ENCODE data around the gene ARPC1A. TPM values are rescaled to one million over a fixed set of nuclear protein-coding genes. Genes with fewer than 3 reads are reported as not detected.
A peak's percentile ranks its signal among the peaks of the same experiment; 100 is the strongest.

The ARPC1A gene
- total RNA-seq, 2 experiments from 2014 or later: 71.8 to 108 TPM

GRCh38 chr7:99373091-99374066 is 47.7 kb downstream of the ARPC1A start:
- peak overlapping the region; percentile 90 for H3K4me3 ChIP-seq (ENCODE audit: low read depth, low read length, poor library complexity, severe bottlenecking)
- H3K4me2 ChIP-seq (ENCODE audit: low read length): peak overlapping the region; percentile 74
- ChIA-PET POLR2A (interaction anchor here (0.5 to 0.6 kb wide), 4 partner anchors 60 to 1015 kb away, joined by 3 to 4 read pairs (median 3); no protein-coding TSS in a partner anchor), CTCF (ENCODE audit: unreplicated experiment) (no interaction called here)
- H3K9me3 ChIP-seq (ENCODE audit: low read length): no peaks in the 10 kb centered on the region; the same call in 1 of the 2 replicates
- no peak overlapping the region for H3K27ac ChIP-seq (ENCODE audit: low read depth, low read length, poor library complexity, severe bottlenecking)
- TF ChIP-seq EZH2phosphoT487 (IDR thresholded peaks at IDR 0.05; ENCODE audit: borderline replicate concordance, low read depth, low read length): no peak
- TF ChIP-seq, protein P1, sequence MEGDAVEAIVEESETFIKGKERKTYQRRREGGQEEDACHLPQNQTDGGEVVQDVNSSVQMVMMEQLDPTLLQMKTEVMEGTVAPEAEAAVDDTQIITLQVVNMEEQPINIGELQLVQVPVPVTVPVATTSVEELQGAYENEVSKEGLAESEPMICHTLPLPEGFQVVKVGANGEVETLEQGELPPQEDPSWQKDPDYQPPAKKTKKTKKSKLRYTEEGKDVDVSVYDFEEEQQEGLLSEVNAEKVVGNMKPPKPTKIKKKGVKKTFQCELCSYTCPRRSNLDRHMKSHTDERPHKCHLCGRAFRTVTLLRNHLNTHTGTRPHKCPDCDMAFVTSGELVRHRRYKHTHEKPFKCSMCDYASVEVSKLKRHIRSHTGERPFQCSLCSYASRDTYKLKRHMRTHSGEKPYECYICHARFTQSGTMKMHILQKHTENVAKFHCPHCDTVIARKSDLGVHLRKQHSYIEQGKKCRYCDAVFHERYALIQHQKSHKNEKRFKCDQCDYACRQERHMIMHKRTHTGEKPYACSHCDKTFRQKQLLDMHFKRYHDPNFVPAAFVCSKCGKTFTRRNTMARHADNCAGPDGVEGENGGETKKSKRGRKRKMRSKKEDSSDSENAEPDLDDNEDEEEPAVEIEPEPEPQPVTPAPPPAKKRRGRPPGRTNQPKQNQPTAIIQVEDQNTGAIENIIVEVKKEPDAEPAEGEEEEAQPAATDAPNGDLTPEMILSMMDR (conservative IDR thresholded peaks at IDR 0.05; ENCODE audit: low read length): no peak
- peaks cover 27% of the 10 kb centered on the region for H3K36me3 ChIP-seq (ENCODE audit: insufficient read depth, low read length)
- H3K4me1 ChIP-seq (ENCODE audit: insufficient read depth, low read length, poor library complexity, severe bottlenecking): peaks cover 15% of the 10 kb centered on the region
- intact Hi-C loops (cut with micrococcal nuclease; ENCODE audit: unreplicated experiment): loop anchor here (5.0 kb wide), 1 partner anchor 34 kb away; the partner anchor contains the start of genes BUD31 and PDAP1
- H4K20me1 ChIP-seq (ENCODE audit: insufficient read depth, low read length): no peaks in the 10 kb centered on the region
- no peak for DNase-seq (ENCODE audit: low spot score)
- peak overlapping the region; percentile 84; the same call in 1 of the 2 replicates for H2AFZ ChIP-seq (ENCODE audit: low read length)
- H3K9me2 ChIP-seq (ENCODE audit: insufficient read depth, low read length): no peaks in the 10 kb centered on the region
- BruUV-seq (replicated peaks): no TSS peak
- peaks cover 33% of the 10 kb centered on the region for H3K79me2 ChIP-seq (ENCODE audit: insufficient read depth, low read depth, low read length)

GRCh38 chr7:99374111-99375064 is 48.7 kb downstream of the ARPC1A start, which contains the start of gene ARPC1B:
Gene ARPC1B, plus strand, starts transcription at chr7:99374730. Its CDS starts 10,985 bp downstream, at chr7:99385715.
- intact Hi-C loops (cut with micrococcal nuclease; ENCODE audit: unreplicated experiment): loop anchor here (5.0 kb wide), 2 partner anchors 33 to 123 kb away; partner anchors contain the start of genes BUD31 and PDAP1
- Histone ChIP-seq H3K27ac (ENCODE audit: low read depth, low read length, poor library complexity, severe bottlenecking) (peak within 1 kb of the TSS; percentile 55), H3K36me3 (ENCODE audit: insufficient read depth, low read length) (peaks cover 26% of the 10 kb centered on the region), H3K4me2 (ENCODE audit: low read length) (peak within 1 kb of the TSS; percentile 74), H3K4me3 (ENCODE audit: low read depth, low read length, poor library complexity, severe bottlenecking) (peak within 1 kb of the TSS; percentile 90), H3K79me2 (ENCODE audit: insufficient read depth, low read depth, low read length) (peaks cover 33% of the 10 kb centered on the region), H4K20me1 (ENCODE audit: insufficient read depth, low read length) (no peaks in the 10 kb centered on the region), H3K9me3 (ENCODE audit: low read length) (no peaks in the 10 kb centered on the region; the same call in 1 of the 2 replicates), H2AFZ (ENCODE audit: low read length) (peak within 1 kb of the TSS; percentile 84; the same call in 1 of the 2 replicates), H3K9me2 (ENCODE audit: insufficient read depth, low read length) (no peaks in the 10 kb centered on the region), H3K4me1 (ENCODE audit: insufficient read depth, low read length, poor library complexity, severe bottlenecking) (peaks cover 22% of the 10 kb centered on the region)
- CTCF ChIA-PET (ENCODE audit: unreplicated experiment): no interaction called here
- peak; percentile 87 for DNase-seq (ENCODE audit: low spot score)
- TF ChIP-seq EZH2phosphoT487 (IDR thresholded peaks at IDR 0.05; ENCODE audit: borderline replicate concordance, low read depth, low read length): no peak
- TF ChIP-seq, protein P1 (conservative IDR thresholded peaks at IDR 0.05; ENCODE audit: low read length): no peak
- no TSS peak for BruUV-seq (replicated peaks)
- POLR2A ChIA-PET: interaction anchor here (0.6 to 0.7 kb wide), 2 partner anchors 38 to 53 kb away, joined by 3 to 4 read pairs; no protein-coding TSS in a partner anchor
